Upper lobe of right lung (tissue), 1 donor: ENCODE results near the gene PKD2L2. TPM values are rescaled to one million over a fixed set of nuclear protein-coding genes. Genes with fewer than 3 reads are reported as not detected.
"Not testable (repeated sequence)": the region's sequence is repeated elsewhere in the genome, so short reads cannot be mapped to it uniquely, and the experiment has no call there.

Experiments
- ATAC-seq: fragments of 200-7000 bp; cut with Tn5 transposase; one replicate; pipeline ENCODE4 v1.9.1; 2020; ENCODE audit warnings: mild to moderate bottlenecking, moderate library complexity
- DNase-seq: peaks from one replicate; pipeline ENCODE4 v3.0.0-alpha.2; 2020
- H3K27ac ChIP-seq: fragments of 200-600 bp; one replicate; pipeline ENCODE4 v1.8.0; 2022
- H3K27me3 ChIP-seq: fragments of 200-600 bp; one replicate; pipeline ENCODE4 v1.8.0; 2022; ENCODE audit warnings: mild to moderate bottlenecking
- H3K36me3 ChIP-seq: fragments of 200-600 bp; one replicate; pipeline ENCODE4 v1.8.0; 2022
- H3K4me1 ChIP-seq: fragments of 200-600 bp; one replicate; pipeline ENCODE4 v1.8.0; 2022
- H3K4me3 ChIP-seq: fragments of 200-600 bp; one replicate; pipeline ENCODE4 v1.8.0; 2022; ENCODE audit warnings: mild to moderate bottlenecking
- H3K9me3 ChIP-seq: fragments of 200-600 bp; one replicate; pipeline ENCODE4 v1.8.0; 2022
- intact Hi-C: fragments of 100-400 bp; cut with DNase I; formaldehyde crosslinking; loops from one replicate; pipeline ENCODE4 v1.11.0; 2022
- total RNA-seq: library from RNA; stranded (reverse); fragmentation: NEBNext Ultra II Directional; extraction: Animal tissue kit (Norgen Biotek cat#: 25700); gene quantifications from one replicate; pipeline ENCODE4 v1.2.1, GENCODE V29; 2021
- TF ChIP-seq, protein P1 (sequence below): fragments of 200-600 bp; IDR thresholded peaks from one replicate; pipeline ENCODE4 v1.8.0; 2022; ENCODE audit warnings: antibody characterized with exemption
- donor health status: DM: no; HTN: yes; CAD: no; lungs with severe emphysema.

PKD2L2 gene
- total RNA-seq, 1 donor from 2014 or later = not detected

DNA sequence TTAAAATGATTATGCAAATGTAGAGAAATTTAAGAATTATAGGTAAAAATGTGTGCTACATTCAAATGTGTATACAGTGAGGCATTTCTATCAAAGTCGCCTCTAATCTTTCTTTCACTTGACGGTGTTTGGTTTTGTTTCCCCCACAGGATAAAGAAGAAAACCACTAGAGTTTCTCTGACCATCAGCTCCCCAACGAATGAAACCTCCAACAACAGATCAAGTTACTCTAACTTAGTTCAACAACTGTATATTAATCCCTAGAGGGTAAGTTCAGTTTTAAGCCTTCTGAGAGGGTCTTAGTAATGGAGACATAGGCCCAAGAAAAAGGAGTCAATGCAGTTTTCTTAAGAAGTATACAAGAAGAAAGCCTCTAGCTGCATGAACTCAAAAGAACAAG lies 33.1 kb upstream of the PKD2L2 start:
- TF ChIP-seq, protein P1, sequence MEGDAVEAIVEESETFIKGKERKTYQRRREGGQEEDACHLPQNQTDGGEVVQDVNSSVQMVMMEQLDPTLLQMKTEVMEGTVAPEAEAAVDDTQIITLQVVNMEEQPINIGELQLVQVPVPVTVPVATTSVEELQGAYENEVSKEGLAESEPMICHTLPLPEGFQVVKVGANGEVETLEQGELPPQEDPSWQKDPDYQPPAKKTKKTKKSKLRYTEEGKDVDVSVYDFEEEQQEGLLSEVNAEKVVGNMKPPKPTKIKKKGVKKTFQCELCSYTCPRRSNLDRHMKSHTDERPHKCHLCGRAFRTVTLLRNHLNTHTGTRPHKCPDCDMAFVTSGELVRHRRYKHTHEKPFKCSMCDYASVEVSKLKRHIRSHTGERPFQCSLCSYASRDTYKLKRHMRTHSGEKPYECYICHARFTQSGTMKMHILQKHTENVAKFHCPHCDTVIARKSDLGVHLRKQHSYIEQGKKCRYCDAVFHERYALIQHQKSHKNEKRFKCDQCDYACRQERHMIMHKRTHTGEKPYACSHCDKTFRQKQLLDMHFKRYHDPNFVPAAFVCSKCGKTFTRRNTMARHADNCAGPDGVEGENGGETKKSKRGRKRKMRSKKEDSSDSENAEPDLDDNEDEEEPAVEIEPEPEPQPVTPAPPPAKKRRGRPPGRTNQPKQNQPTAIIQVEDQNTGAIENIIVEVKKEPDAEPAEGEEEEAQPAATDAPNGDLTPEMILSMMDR = no peak
- Histone ChIP-seq H3K9me3 (no peaks in the 10 kb centered on the region), H3K4me1 (peaks cover 17% of the 10 kb centered on the region), H3K36me3 (no peaks in the 10 kb centered on the region), H3K27me3 (no peaks in the 10 kb centered on the region), H3K27ac (no peak overlapping the region), H3K4me3 (no peak overlapping the region)
- intact Hi-C loops = no loop called here
- ATAC-seq (no peak), DNase-seq (no peak)

DNA sequence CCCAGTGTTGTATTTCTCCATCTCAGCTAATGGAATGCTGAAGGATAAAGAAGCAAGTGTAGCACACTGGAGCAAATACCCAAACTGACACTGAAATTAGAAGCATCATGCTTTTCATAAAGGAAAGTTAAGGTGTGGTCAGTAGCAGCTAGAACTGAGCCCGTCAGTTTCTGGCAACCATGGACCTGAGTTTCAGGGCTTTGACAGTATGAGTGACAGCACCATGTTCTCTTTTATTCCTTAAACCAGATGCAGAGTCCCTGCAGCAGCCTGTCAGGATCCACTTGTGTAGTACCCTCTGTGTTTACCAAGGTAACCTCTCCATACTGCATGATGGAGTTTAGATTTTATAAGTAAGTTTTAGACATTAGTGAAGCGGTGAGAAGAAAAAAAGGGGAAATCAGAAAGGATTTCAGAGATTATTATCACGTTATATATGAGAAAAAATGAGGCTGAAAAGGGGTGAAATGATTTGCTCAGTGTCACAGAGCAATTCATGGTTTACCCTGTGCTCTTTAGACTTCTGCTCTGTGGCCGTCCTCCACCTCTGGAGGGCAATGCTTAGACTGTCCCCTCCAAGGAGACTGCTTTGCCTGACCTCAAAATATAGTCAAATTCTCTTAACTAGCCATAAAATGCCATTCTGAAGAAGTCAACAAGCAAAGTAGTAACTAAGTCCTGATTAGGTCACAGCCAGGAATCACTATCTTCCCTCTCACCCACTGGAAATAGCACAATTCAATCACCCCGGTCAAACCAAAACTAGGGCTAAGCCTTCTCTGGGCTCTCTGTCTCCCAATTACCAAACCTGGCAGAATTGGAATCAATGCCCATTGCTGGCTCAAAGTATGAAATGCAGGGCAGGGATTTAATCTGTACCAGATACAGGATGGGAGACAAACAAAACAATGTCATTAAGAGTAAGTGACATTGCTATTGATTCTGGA lies 32.1 kb upstream of the PKD2L2 start:
- Histone ChIP-seq H3K27ac (no peak overlapping the region), H3K9me3 (no peaks in the 10 kb centered on the region), H3K4me1 (peaks cover 17% of the 10 kb centered on the region), H3K27me3 (no peaks in the 10 kb centered on the region), H3K4me3 (no peak overlapping the region), H3K36me3 (no peaks in the 10 kb centered on the region)
- ATAC-seq (no peak), DNase-seq (no peak)
- intact Hi-C loops = no loop called here
- TF ChIP-seq, protein P1 = no peak

DNA sequence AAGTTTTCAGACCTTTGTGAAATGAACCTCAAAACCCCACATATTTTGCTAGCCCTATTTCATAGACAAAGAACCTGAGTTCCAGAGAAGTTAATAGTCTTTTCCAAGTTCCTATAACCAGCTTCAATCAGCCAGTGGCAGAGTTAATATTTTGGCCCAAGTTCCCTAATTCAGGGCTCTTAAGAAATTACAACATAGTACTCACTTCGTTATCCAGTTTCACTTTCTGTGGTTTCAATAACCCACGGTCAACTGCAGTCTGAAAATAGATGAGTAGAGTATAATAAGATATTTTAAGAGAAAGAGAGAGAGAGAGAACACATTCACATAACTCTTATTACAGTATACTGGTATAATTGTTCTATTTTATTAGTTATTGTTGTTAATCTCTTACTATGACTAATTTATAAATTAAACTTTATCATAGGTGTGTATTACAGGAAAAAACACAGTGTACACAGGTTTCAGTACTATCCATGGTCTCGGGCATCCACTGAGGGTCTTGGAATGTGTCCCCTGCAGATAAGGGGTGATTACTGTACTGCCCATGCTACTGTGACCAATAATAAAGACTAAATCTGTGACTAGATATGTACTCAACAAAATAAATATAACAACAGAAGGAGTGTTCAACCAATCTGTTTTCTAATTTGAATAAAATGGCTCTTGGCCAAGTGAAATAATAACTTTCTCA lies 30.9 kb upstream of the PKD2L2 start:
- no peak overlapping the region for H3K27ac ChIP-seq
- H3K36me3 ChIP-seq = no peaks in the 10 kb centered on the region
- H3K9me3 ChIP-seq = no peaks in the 10 kb centered on the region
- intact Hi-C loops = no loop called here
- ATAC-seq (peak; percentile 89), DNase-seq (no peak)
- no peaks in the 10 kb centered on the region for H3K27me3 ChIP-seq
- TF ChIP-seq, protein P1 = no peak
- H3K4me3 ChIP-seq = peak overlapping the region; percentile 23
- H3K4me1 ChIP-seq = peaks cover 17% of the 10 kb centered on the region

DNA sequence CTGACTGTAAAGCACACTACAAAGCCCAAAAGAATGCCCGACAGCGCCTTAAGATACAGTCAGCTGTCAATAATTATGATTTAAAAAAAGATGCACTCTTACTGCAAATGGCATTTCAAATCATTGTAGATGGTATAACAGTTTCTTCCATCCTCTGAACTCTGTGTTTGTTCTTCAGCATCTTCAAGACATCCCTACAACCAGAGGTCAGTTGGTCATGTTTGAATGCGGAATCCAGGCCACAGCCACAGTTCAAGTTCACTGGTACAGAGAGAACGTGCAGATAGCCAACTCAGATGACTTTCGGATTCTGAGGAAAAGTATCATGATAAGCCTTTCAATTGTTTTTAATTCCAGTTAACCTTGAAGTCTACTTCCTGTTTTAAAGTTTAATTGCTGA lies 30.3 kb upstream of the PKD2L2 start:
- Histone ChIP-seq H3K27ac (no peak overlapping the region), H3K36me3 (no peaks in the 10 kb centered on the region), H3K4me3 (peak overlapping the region; percentile 23), H3K27me3 (no peaks in the 10 kb centered on the region), H3K4me1 (peaks cover 17% of the 10 kb centered on the region), H3K9me3 (no peaks in the 10 kb centered on the region)
- intact Hi-C loops = no loop called here
- ATAC-seq (no peak), DNase-seq (no peak)
- TF ChIP-seq, protein P1 = no peak

DNA sequence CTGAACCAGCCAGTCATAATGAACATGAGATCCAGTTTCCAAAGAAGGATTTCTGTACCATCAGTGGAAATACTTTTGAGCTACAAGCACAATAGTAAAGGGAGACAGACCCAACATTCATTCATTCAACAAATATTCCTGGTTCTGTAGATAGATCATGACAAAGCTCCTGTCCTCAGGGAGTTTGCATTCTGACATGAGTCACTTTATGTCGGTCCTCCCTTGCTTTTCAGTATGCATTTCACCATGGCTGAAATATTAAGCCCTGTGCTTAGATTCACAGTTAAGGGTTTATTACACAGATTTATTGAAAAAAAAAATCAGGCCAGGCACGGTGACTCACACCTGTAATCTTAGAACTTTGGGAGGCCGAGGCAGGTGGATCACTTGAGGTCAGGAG lies 27.0 kb upstream of the PKD2L2 start:
- no peak overlapping the region for H3K4me3 ChIP-seq
- DNase-seq = no peak
- no peaks in the 10 kb centered on the region for H3K9me3 ChIP-seq
- no peak overlapping the region for H3K27ac ChIP-seq
- intact Hi-C loops = no loop called here
- peaks cover 16% of the 10 kb centered on the region for H3K4me1 ChIP-seq
- no peaks in the 10 kb centered on the region for H3K27me3 ChIP-seq
- no peaks in the 10 kb centered on the region for H3K36me3 ChIP-seq
- TF ChIP-seq, protein P1 = no peak
- no peak for ATAC-seq

DNA sequence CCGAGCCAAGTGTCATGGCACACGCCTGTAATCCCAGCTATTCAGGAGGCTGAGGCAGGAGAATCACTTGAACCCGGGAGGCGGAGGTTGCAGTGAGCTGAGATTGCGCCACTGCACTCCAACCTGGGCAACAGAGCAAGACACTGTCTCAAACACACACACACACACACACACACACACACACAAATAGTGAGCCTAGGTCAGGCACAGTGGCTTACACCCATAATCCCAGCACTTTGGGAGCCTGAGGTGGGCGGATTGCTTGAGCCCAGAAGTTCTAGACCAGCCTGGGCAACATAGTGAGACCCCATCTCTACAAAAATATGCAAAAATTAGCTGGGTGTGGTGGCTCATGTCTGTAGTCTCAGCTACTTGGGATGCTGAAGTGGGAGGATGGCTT lies 25.6 kb upstream of the PKD2L2 start:
- H3K36me3 ChIP-seq, ATAC-seq, H3K27me3 ChIP-seq, H3K9me3 ChIP-seq, DNase-seq, H3K4me3 ChIP-seq, intact Hi-C loops, H3K27ac ChIP-seq, H3K4me1 ChIP-seq: not testable (repeated sequence)
